ENCODE measurements around the gene TMEM178B.
"Not testable (repeated sequence)": the region's sequence is repeated elsewhere in the genome, so short reads cannot be mapped to it uniquely, and the experiment has no call there.

The TMEM178B gene

GRCh38 chr7:141074162-141074991 is 513 bp downstream of the TMEM178B start:
- DNase-seq, result no peak

- no peak for DNase-seq
These were observed 1.1 kb downstream of the TMEM178B start for GRCh38 chr7:141074997-141075396.

- DNase-seq, result no peak
These were observed 2.5 kb downstream of the TMEM178B start for GRCh38 chr7:141076377-141076776.

GRCh38 chr7:141079219-141079618 is 5.4 kb downstream of the TMEM178B start:
- no peak for DNase-seq

- not testable (repeated sequence) for DNase-seq
These were observed 15.6 kb downstream of the TMEM178B start for GRCh38 chr7:141089490-141089889.

- DNase-seq, result no peak
These were observed 20.6 kb downstream of the TMEM178B start for GRCh38 chr7:141094336-141095070.

GRCh38 chr7:141097430-141097829 is 23.6 kb downstream of the TMEM178B start:
- no peak for DNase-seq

GRCh38 chr7:141102436-141102835 is 28.6 kb downstream of the TMEM178B start:
- no peak for DNase-seq

GRCh38 chr7:141103847-141104429 is 30.1 kb downstream of the TMEM178B start:
- DNase-seq, result no peak

- no peak for DNase-seq
These were observed 39.3 kb downstream of the TMEM178B start for GRCh38 chr7:141113131-141113530.

- no peak for DNase-seq
These were observed 40.3 kb downstream of the TMEM178B start for GRCh38 chr7:141114029-141114664.

GRCh38 chr7:141115965-141116364 is 42.1 kb downstream of the TMEM178B start:
- DNase-seq, result no peak

GRCh38 chr7:141116661-141117060 is 42.8 kb downstream of the TMEM178B start:
- not testable (repeated sequence) for DNase-seq

GRCh38 chr7:141118767-141119166 is 44.9 kb downstream of the TMEM178B start:
- DNase-seq, result no peak

- DNase-seq, result no peak
These were observed 45.3 kb downstream of the TMEM178B start for GRCh38 chr7:141119187-141119586.

GRCh38 chr7:141122736-141123135 is 48.9 kb downstream of the TMEM178B start:
- DNase-seq, result no peak

- DNase-seq, result no peak
These were observed 49.7 kb downstream of the TMEM178B start for GRCh38 chr7:141123522-141123921.

- DNase-seq, result no peak
These were observed 52.2 kb downstream of the TMEM178B start for GRCh38 chr7:141126107-141126506.

- DNase-seq, result no peak
These were observed 54.6 kb downstream of the TMEM178B start for GRCh38 chr7:141128506-141128905.

- no peak for DNase-seq
These were observed 55.1 kb downstream of the TMEM178B start for GRCh38 chr7:141128931-141129330.

- no peak for DNase-seq
These were observed 58.8 kb downstream of the TMEM178B start for GRCh38 chr7:141132671-141133070.

- no peak for DNase-seq
These were observed 59.8 kb downstream of the TMEM178B start for GRCh38 chr7:141133646-141134045.

- DNase-seq, result no peak
These were observed 68.2 kb downstream of the TMEM178B start for GRCh38 chr7:141142058-141142457.
